GM21717 (cell line): ENCODE data around the gene PRPH.

Experiments
- ATAC-seq: cut with Tn5 transposase; IDR thresholded peaks from one replicate; pipeline ENCODE4 v1.9.1; 2021; ENCODE audit warnings: mild to moderate bottlenecking, moderate library complexity; ENCODE audit not compliant: unreplicated experiment

Gene PRPH

GRCh38 chr12:49345051-49345824 is 50.3 kb downstream of the PRPH start:
- no peak for ATAC-seq

DNA sequence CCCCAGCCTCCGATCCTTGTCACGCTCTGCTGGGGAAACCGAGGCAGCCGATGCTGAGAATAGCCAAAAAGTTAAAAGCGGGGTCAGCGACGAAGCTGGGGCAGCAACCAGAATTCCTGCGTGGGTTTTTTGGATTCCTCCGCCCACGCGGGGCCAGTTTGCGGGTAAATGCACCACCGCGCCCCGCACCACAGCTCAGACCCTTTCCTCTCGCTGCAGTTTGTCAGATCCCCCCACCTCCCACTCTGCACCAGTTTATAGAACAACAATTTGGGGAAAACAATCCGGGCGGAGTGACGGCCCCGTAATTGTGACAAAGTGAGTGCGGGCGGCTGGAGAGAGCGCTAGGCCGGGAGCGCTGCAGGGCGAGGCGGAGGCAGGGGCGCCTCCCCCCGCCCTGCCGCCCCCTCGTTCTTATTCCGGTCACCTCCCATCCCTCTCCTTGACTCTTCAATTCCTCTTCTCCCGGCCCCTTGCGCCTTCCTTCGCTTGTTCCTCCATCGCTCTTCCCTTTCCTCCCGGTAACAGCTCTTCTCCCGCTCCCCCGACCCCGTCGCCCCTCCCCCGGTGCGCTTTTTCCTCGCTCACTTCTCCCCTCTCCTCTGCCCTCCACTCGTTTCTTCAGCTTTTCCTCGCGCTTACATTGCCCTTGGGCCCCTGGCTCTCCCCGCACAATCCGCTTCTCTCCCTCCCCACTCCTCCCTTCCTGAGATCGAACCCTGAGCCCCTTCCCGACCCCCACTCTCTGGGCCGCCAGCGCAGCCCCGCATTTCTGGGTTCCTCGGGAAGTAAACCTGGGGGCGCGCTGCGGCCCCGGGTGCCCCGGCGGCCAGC is 51.1 kb downstream of the PRPH start:
- ATAC-seq, result no peak

- no peak for ATAC-seq
Observed at GRCh38 chr12:49346659-49347310, 51.8 kb downstream of the PRPH start, which contains the start of gene DNAJC22. Gene DNAJC22 (plus strand): TSS chr12:49346888. CDS start chr12:49348873, 1,985 bp downstream.

DNA sequence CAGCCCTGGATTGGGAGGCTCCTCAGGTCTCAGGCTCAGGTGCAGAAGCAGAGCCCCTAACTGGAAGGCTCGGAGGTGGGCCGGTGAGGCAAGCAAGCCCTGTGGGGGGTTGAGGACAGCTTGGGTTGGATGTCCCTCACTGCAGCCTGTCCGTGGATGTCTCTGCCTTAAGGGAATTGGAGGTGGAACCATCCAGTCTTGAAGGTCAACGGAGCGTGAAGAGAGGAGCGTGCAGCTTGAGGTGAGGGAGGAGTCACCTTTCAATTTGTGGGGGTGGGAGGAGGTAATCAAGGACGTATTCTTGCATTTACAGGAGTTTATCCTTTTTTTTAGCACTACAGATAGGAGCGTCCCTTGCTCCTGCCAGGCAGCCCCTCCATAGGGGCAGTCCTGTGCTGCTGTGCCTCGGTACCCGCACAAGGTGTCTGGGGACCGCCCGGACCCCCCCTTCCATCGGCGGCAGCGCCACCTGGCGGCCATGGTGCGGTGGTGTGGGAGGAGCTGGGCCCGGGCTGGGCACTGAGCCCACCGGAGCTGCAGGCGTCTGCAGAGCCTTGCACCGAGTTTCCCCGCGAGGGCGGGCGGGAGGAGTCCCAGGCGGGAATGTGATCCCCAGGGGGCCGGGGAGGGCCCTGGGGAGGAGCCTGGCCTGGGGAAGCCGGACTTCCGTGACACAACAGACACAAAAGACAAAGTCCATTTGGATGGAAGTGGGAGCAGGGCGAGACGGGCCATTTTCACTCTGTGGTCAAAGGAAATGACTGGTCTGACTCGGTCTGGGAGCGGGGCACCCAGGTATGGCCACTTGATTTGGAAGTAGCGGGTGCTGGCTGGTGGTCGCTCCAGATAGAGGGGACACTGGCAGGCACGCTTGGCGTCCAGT is 52.6 kb downstream of the PRPH start:
- no peak for ATAC-seq
